HepG2 (cell line): ENCODE data around the gene CTDP1. TPM values are rescaled to one million over a fixed set of nuclear protein-coding genes. Genes with fewer than 3 reads are reported as not detected.
A peak's percentile ranks its signal among the peaks of the same experiment; 100 is the strongest.

Experiments
- AHR ChIP-seq: IDR thresholded peaks from 2 replicates; pipeline ENCODE4 v1.6.1; 2018; ENCODE audit warnings: missing genetic modification reagents, missing compliant biosample characterization
- ATAD3A ChIP-seq: sonication (generic); formaldehyde crosslinking; IDR thresholded peaks from 2 replicates; pipeline ENCODE4 v1.4.0; 2020; ENCODE audit warnings: missing genetic modification reagents
- ATF7 ChIP-seq, 2 experiments: fragments of 450-650 bp in 1 of 2; sonication (generic) in 1 of 2; formaldehyde crosslinking in 1 of 2; IDR thresholded peaks; 2 replicates each; pipeline versions ENCODE4 v1.4.0 to v1.6.1; 2016 to 2020; ENCODE audit warnings: antibody characterized with exemption in 1 of 2, mild to moderate bottlenecking in 1 of 2, missing genetic modification reagents in 1 of 2
- ATF7-NPFF ChIP-seq: sonication (generic); formaldehyde crosslinking; IDR thresholded peaks from 2 replicates; pipeline ENCODE4 v1.8.1; 2023; ENCODE audit warnings: mild to moderate bottlenecking, low read depth, missing genetic modification reagents, moderate library complexity
- BCL6 ChIP-seq: IDR thresholded peaks from 2 replicates; pipeline ENCODE4 v1.6.1; 2016; ENCODE audit warnings: missing genetic modification reagents, missing compliant biosample characterization
- DNMT3B ChIP-seq: conservative IDR thresholded peaks from 2 replicates; pipeline ENCODE4 v1.6.1; 2016; ENCODE audit warnings: missing biosample characterization, control low read depth
- DPF2 ChIP-seq: sonication (generic); formaldehyde crosslinking; IDR thresholded peaks from 2 replicates; pipeline ENCODE4 v1.4.0; 2020; ENCODE audit warnings: mild to moderate bottlenecking, low read depth, missing genetic modification reagents, borderline replicate concordance
- FOXA3 ChIP-seq: IDR thresholded peaks from 2 replicates; pipeline ENCODE4 v1.6.1; 2016; ENCODE audit warnings: missing genetic modification reagents, missing compliant biosample characterization
- JUN ChIP-seq: sonication (generic); formaldehyde crosslinking; IDR thresholded peaks from 2 replicates; pipeline ENCODE4 v1.4.0; 2020; ENCODE audit warnings: mild to moderate bottlenecking, missing genetic modification reagents
- KDM3A ChIP-seq: IDR thresholded peaks from 2 replicates; pipeline ENCODE4 v1.6.1; 2018; ENCODE audit warnings: low read depth, missing compliant biosample characterization
- MBD4 ChIP-seq: IDR thresholded peaks from 2 replicates; pipeline ENCODE4 v1.6.1; 2012; ENCODE audit warnings: low read length, inconsistent platforms, borderline replicate concordance
- ZNF180 ChIP-seq: sonication (generic); formaldehyde crosslinking; IDR thresholded peaks from 2 replicates; pipeline ENCODE4 v1.4.0; 2020; ENCODE audit warnings: low read depth, missing genetic modification reagents, borderline replicate concordance
- ZNF292 ChIP-seq: sonication (generic); formaldehyde crosslinking; IDR thresholded peaks from 2 replicates; pipeline ENCODE4 v1.8.1; 2022; ENCODE audit warnings: mild to moderate bottlenecking, low read depth, missing genetic modification reagents, borderline replicate concordance
- ZNF558 ChIP-seq: sonication (generic); formaldehyde crosslinking; IDR thresholded peaks from 2 replicates; pipeline ENCODE4 v1.9.0; 2022; ENCODE audit warnings: mild to moderate bottlenecking, missing genetic modification reagents, borderline replicate concordance
- ZNF788 ChIP-seq: sonication (generic); formaldehyde crosslinking; IDR thresholded peaks from 2 replicates; pipeline ENCODE4 v1.5.0; 2020; ENCODE audit warnings: mild to moderate bottlenecking, missing genetic modification reagents, borderline replicate concordance
- ZSCAN29 ChIP-seq: sonication (generic); formaldehyde crosslinking; conservative IDR thresholded peaks from 2 replicates; pipeline ENCODE4 v1.4.0; 2020; ENCODE audit warnings: mild to moderate bottlenecking, missing genetic modification reagents
- polyA plus RNA-seq, 8 experiments: library from polyadenylated mRNA; depleted of rRNA in 3 of 8; stranded (reverse) in 7 of 8; unstranded in 1 of 8; fragments of >200 nt; fragmentation: Illumina TruSeq in 4 of 8; extraction: Trizol in 4 of 8; gene quantifications; 2 replicates each; pipeline versions ENCODE4 v1.2.1 to v1.2.3, GENCODE V29; 2011 to 2016; ENCODE audit warnings: low read depth in 4 of 8, missing spikeins in 1 of 8, mixed read lengths in 1 of 8; ENCODE audit not compliant: insufficient read depth in 1 of 8
- total RNA-seq, 5 experiments: library from RNA; depleted of rRNA; stranded (reverse); fragments of >200 nt; fragmentation: Illumina TruSeq; extraction: Trizol; gene quantifications; 2 replicates each; pipeline ENCODE4 v1.2.3, GENCODE V29; 2016; ENCODE audit warnings: low read depth in 1 of 5
- TF ChIP-seq, protein P1 (sequence below): IDR thresholded peaks from 2 replicates; pipeline ENCODE4 v1.6.1; 2012; ENCODE audit warnings: low read depth, low read length, improper control_type of control experiment
- TF ChIP-seq, protein P2 (sequence below): sonication (generic); formaldehyde crosslinking; IDR thresholded peaks from 2 replicates; pipeline ENCODE4 v1.4.0; 2020; ENCODE audit warnings: mild to moderate bottlenecking, missing genetic modification reagents
- TF ChIP-seq, protein P3 (sequence below): sonication (generic); formaldehyde crosslinking; IDR thresholded peaks from 2 replicates; pipeline ENCODE4 v1.5.0; 2020; ENCODE audit warnings: mild to moderate bottlenecking, low read depth, missing genetic modification reagents, borderline replicate concordance
- TF ChIP-seq, protein P4 (sequence below): IDR thresholded peaks from 2 replicates; pipeline ENCODE4 v1.6.1; 2018; ENCODE audit warnings: missing genetic modification reagents

Gene CTDP1
- total and polyA plus RNA-seq, 2 of the 13 experiments (the other 11 are each of a cell fraction or from before 2014, with no cell fraction given), result 6.9 to 11.0 TPM

DNA sequence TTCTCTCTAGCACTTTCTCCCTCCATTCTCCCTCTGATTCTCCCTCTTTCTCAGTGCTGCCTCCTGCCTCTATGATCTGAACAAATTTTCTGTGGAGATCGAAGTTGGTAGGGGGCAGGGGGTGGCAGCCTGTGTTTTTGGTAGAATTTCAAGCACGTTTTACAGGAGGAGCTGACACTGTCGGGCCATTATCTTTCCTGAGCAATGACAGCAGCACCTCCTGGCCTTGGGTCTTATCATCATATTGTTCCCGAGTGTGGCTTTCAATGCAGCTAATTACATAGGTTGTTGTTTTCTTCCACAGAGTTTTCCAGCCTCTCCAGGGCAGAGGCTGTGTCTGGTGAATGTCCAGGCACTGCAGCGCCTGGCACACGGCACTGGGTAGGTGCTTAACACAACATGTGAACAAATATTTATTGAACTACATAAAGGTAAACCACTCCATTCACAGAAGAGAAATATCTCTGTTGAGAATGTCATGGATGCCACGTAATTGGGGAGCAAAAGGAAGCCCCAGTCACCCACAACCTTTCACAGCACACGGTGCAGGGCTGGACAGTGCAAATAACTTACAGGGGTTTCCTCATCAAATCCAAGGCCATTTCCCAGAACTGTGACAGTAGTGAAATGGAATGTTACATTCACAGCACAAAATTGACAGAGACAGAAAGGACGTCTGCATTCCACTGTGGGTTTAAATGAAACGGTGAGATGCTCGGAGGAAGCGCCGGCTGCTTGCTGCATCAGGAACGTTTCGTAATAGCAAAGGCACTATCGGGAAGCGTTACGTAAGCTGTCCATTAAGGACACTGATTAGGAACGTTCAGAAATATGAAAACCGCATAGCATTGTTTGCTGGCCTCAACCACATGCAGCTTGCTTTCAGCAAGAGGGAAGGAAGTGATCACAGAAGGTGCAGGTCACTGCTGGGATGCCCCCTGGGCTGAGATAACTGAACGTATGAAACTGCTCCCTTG lies 111.7 kb downstream of the CTDP1 start (continued):
- TF ChIP-seq, protein P1, sequence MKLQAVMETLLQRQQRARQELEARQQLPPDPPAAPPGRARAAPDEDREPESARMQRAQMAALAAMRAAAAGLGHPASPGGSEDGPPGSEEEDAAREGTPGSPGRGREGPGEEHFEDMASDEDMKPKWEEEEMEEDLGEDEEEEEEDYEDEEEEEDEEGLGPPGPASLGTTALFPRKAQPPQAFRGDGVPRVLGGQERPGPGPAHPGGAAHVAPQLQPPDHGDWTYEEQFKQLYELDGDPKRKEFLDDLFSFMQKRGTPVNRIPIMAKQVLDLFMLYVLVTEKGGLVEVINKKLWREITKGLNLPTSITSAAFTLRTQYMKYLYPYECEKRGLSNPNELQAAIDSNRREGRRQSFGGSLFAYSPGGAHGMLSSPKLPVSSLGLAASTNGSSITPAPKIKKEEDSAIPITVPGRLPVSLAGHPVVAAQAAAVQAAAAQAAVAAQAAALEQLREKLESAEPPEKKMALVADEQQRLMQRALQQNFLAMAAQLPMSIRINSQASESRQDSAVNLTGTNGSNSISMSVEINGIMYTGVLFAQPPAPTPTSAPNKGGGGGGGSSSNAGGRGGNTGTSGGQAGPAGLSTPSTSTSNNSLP, result peak; percentile 64; the same call in 1 of the 2 replicates
- TF ChIP-seq KDM3A (CRISPR knock-in tag) (peak; percentile 42; the same call in 1 of the 2 replicates), FOXA3 (CRISPR knock-in tag) (peak; percentile 73), MBD4 (no peak), ATAD3A (CRISPR knock-in tag) (no peak), ATF7-NPFF (CRISPR knock-in tag) (peak; percentile 40; the same call in 1 of the 2 replicates), ATF7 (IDR thresholded peaks at IDR 0.05) (0 out of 2 replicates have a peak, but pooled peaks have one; percentile 8), ATF7 (CRISPR knock-in tag; IDR thresholded peaks at IDR 0.05) (peak; percentile 89), ZNF788 (peak; percentile 46; the same call in 1 of the 2 replicates), AHR (CRISPR knock-in tag) (0 out of 2 replicates have a peak, but pooled peaks have one; percentile 28), DNMT3B (CRISPR knock-in tag) (no peak), JUN (CRISPR knock-in tag) (peak; percentile 42; the same call in 1 of the 2 replicates), ZNF558 (CRISPR knock-in tag) (no peak), ZNF180 (no peak), ZSCAN29 (no peak), ZNF292 (CRISPR knock-in tag) (peak; percentile 42; the same call in 1 of the 2 replicates), DPF2 (CRISPR knock-in tag) (no peak), BCL6 (peak; percentile 83)
- TF ChIP-seq, protein P2, sequence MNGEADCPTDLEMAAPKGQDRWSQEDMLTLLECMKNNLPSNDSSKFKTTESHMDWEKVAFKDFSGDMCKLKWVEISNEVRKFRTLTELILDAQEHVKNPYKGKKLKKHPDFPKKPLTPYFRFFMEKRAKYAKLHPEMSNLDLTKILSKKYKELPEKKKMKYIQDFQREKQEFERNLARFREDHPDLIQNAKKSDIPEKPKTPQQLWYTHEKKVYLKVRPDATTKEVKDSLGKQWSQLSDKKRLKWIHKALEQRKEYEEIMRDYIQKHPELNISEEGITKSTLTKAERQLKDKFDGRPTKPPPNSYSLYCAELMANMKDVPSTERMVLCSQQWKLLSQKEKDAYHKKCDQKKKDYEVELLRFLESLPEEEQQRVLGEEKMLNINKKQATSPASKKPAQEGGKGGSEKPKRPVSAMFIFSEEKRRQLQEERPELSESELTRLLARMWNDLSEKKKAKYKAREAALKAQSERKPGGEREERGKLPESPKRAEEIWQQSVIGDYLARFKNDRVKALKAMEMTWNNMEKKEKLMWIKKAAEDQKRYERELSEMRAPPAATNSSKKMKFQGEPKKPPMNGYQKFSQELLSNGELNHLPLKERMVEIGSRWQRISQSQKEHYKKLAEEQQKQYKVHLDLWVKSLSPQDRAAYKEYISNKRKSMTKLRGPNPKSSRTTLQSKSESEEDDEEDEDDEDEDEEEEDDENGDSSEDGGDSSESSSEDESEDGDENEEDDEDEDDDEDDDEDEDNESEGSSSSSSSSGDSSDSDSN (CRISPR knock-in tag), result 0 out of 2 replicates have a peak, but pooled peaks have one; percentile 40
- TF ChIP-seq, protein P3, sequence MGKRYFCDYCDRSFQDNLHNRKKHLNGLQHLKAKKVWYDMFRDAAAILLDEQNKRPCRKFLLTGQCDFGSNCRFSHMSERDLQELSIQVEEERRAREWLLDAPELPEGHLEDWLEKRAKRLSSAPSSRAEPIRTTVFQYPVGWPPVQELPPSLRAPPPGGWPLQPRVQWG (CRISPR knock-in tag), result no peak
- TF ChIP-seq, protein P4, sequence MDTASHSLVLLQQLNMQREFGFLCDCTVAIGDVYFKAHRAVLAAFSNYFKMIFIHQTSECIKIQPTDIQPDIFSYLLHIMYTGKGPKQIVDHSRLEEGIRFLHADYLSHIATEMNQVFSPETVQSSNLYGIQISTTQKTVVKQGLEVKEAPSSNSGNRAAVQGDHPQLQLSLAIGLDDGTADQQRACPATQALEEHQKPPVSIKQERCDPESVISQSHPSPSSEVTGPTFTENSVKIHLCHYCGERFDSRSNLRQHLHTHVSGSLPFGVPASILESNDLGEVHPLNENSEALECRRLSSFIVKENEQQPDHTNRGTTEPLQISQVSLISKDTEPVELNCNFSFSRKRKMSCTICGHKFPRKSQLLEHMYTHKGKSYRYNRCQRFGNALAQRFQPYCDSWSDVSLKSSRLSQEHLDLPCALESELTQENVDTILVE (CRISPR knock-in tag), result peak; percentile 92
